SK-N-SH treated with all-trans-retinoic acid at 6 μM for 48 hours (cell line): ENCODE measurements around the gene AK4.

Experiments
- ATAC-seq: fragments of 200-7000 bp; cut with Tn5 transposase; 3 replicates; pipeline ENCODE4 v1.9.1; 2020; ENCODE audit warnings: mild to moderate bottlenecking, moderate library complexity
- ARNTL ChIP-seq: fragments of 450-650 bp; formaldehyde crosslinking; IDR thresholded peaks from 2 replicates; pipeline ENCODE4 v1.5.0; 2020; ENCODE audit warnings: low read depth, mild to moderate bottlenecking, moderate library complexity, borderline replicate concordance
- ESRRG ChIP-seq: fragments of 250-450 bp; sonication (Bioruptor Pico); IDR thresholded peaks from 2 replicates; pipeline ENCODE4 v1.6.1; 2021; ENCODE audit warnings: mild to moderate bottlenecking
- GLIS3 ChIP-seq: fragments of 250-450 bp; sonication (Bioruptor Pico); IDR thresholded peaks from 2 replicates; pipeline ENCODE4 v1.5.0; 2020; ENCODE audit warnings: mild to moderate bottlenecking, moderate library complexity
- ISL1 ChIP-seq: fragments of 250-450 bp; sonication (Bioruptor Pico); IDR thresholded peaks from 2 replicates; pipeline ENCODE4 v2.1.2; 2022; ENCODE audit warnings: mild to moderate bottlenecking, moderate library complexity
- OSR1 ChIP-seq: fragments of 250-450 bp; sonication (Bioruptor Pico); IDR thresholded peaks from 2 replicates; pipeline ENCODE4 v1.8.0; 2022; ENCODE audit warnings: moderate library complexity, mild to moderate bottlenecking, inconsistent platforms
- PPARA ChIP-seq: fragments of 250-450 bp; sonication (Bioruptor Pico); IDR thresholded peaks from 2 replicates; pipeline ENCODE4 v1.5.0; 2020; ENCODE audit warnings: mild to moderate bottlenecking, borderline replicate concordance
- RARB ChIP-seq: fragments of 250-450 bp; sonication (Bioruptor Pico); IDR thresholded peaks from 2 replicates; pipeline ENCODE4 v1.8.0; 2021; ENCODE audit warnings: mild to moderate bottlenecking, moderate library complexity
- SNAI2 ChIP-seq: fragments of 250-450 bp; sonication (Bioruptor Pico); IDR thresholded peaks from 2 replicates; pipeline ENCODE4 v1.5.0; 2020; ENCODE audit warnings: mild to moderate bottlenecking, moderate library complexity
- TCF4 ChIP-seq: fragments of 250-450 bp; sonication (Bioruptor Pico); IDR thresholded peaks from 2 replicates; pipeline ENCODE4 v1.8.0; 2021; ENCODE audit warnings: mild to moderate bottlenecking, moderate library complexity, borderline replicate concordance
- TOX ChIP-seq: fragments of 250-450 bp; sonication (Bioruptor Pico); IDR thresholded peaks from 2 replicates; pipeline ENCODE4 v1.8.0; 2021; ENCODE audit warnings: mild to moderate bottlenecking, moderate library complexity, borderline replicate concordance
- TSHZ2 ChIP-seq: fragments of 250-450 bp; sonication (Bioruptor Pico); IDR thresholded peaks from 2 replicates; pipeline ENCODE4 v1.5.0; 2020; ENCODE audit warnings: mild to moderate bottlenecking, moderate library complexity
- ZC3H10 ChIP-seq: fragments of 250-450 bp; sonication (Bioruptor Pico); IDR thresholded peaks from 2 replicates; pipeline ENCODE4 v1.5.1; 2021; ENCODE audit warnings: mild to moderate bottlenecking, moderate library complexity
- ZFP3 ChIP-seq: fragments of 250-450 bp; sonication (Bioruptor Pico); IDR thresholded peaks from 2 replicates; pipeline ENCODE4 v1.5.0; 2020; ENCODE audit warnings: mild to moderate bottlenecking, moderate library complexity
- ZFP30 ChIP-seq: fragments of 450-650 bp; formaldehyde crosslinking; IDR thresholded peaks from 2 replicates; pipeline ENCODE4 v1.5.0; 2022; ENCODE audit warnings: mild to moderate bottlenecking, moderate library complexity
- ZNF565 ChIP-seq: fragments of 450-650 bp; formaldehyde crosslinking; conservative IDR thresholded peaks from 2 replicates; pipeline ENCODE4 v1.5.0; 2020; ENCODE audit warnings: low read depth, mild to moderate bottlenecking, moderate library complexity
- ZNF70 ChIP-seq: fragments of 450-650 bp; formaldehyde crosslinking; IDR thresholded peaks from 2 replicates; pipeline ENCODE4 v1.5.0; 2020; ENCODE audit warnings: mild to moderate bottlenecking, moderate library complexity
- TF ChIP-seq, protein P1 (sequence below): fragments of 250-450 bp; sonication (Bioruptor Pico); IDR thresholded peaks from 2 replicates; pipeline ENCODE4 v1.8.0; 2021; ENCODE audit warnings: low read depth, mild to moderate bottlenecking, moderate library complexity, borderline replicate concordance
- TF ChIP-seq, protein P2 (sequence below): fragments of 250-450 bp; sonication (Bioruptor Pico); IDR thresholded peaks from 2 replicates; pipeline ENCODE4 v1.5.1; 2020; ENCODE audit warnings: low read depth, mild to moderate bottlenecking, moderate library complexity
- TF ChIP-seq, protein P3 (sequence below): fragments of 250-450 bp; sonication (Bioruptor Pico); IDR thresholded peaks from 2 replicates; pipeline ENCODE4 v1.8.0; 2020; ENCODE audit warnings: mild to moderate bottlenecking, moderate library complexity, borderline replicate concordance
- TF ChIP-seq, protein P4 (sequence below): fragments of 250-450 bp; sonication (Bioruptor Pico); IDR thresholded peaks from 2 replicates; pipeline ENCODE4 v1.5.1; 2021; ENCODE audit warnings: mild to moderate bottlenecking, moderate library complexity

AK4 gene

DNA sequence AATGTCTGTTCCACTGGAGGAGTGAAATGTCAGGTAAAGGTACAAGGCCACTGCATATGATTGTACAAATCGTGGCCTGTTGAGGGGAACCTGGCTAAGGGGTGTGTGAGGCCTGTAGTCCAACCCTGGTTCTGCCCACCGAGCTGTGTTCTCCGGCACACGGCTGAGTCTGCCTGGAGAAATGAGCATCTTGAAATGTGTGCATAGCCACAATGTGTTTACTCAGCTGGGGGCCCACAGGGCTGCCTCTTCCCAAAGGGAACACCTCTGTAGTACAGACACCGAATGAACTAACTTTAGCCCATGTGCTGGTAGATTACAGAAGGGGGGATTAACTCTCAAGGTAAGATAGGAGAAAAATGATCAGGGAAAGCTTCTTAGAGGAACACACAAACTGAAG, 30.2 kb downstream of the AK4 start:
- no peak for TF ChIP-seq ZNF565 (CRISPR knock-in tag)
- no peak for TF ChIP-seq TCF4
- no peak for TF ChIP-seq ARNTL (CRISPR knock-in tag)
- no peak for TF ChIP-seq RARB
- TF ChIP-seq TSHZ2 (CRISPR knock-in tag): no peak
- no peak for TF ChIP-seq ISL1 (CRISPR knock-in tag)
- TF ChIP-seq ESRRG (CRISPR knock-in tag): no peak
- no peak for TF ChIP-seq PPARA (CRISPR knock-in tag)
- TF ChIP-seq, protein P1, sequence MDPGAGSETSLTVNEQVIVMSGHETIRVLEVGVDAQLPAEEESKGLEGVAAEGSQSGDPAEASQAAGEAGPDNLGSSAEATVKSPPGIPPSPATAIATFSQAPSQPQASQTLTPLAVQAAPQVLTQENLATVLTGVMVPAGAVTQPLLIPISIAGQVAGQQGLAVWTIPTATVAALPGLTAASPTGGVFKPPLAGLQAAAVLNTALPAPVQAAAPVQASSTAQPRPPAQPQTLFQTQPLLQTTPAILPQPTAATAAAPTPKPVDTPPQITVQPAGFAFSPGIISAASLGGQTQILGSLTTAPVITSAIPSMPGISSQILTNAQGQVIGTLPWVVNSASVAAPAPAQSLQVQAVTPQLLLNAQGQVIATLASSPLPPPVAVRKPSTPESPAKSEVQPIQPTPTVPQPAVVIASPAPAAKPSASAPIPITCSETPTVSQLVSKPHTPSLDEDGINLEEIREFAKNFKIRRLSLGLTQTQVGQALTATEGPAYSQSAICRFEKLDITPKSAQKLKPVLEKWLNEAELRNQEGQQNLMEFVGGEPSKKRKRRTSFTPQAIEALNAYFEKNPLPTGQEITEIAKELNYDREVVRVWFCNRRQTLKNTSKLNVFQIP (CRISPR knock-in tag): no peak
- no peak for TF ChIP-seq TOX (CRISPR knock-in tag)
- TF ChIP-seq SNAI2 (CRISPR knock-in tag): no peak
- TF ChIP-seq ZFP30 (CRISPR knock-in tag): no peak
- no peak for TF ChIP-seq ZC3H10 (CRISPR knock-in tag)
- no peak for TF ChIP-seq OSR1 (CRISPR knock-in tag)
- TF ChIP-seq, protein P2, sequence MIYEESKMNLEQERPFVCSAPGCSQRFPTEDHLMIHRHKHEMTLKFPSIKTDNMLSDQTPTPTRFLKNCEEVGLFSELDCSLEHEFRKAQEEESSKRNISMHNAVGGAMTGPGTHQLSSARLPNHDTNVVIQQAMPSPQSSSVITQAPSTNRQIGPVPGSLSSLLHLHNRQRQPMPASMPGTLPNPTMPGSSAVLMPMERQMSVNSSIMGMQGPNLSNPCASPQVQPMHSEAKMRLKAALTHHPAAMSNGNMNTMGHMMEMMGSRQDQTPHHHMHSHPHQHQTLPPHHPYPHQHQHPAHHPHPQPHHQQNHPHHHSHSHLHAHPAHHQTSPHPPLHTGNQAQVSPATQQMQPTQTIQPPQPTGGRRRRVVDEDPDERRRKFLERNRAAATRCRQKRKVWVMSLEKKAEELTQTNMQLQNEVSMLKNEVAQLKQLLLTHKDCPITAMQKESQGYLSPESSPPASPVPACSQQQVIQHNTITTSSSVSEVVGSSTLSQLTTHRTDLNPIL (CRISPR knock-in tag): no peak
- TF ChIP-seq, protein P3, sequence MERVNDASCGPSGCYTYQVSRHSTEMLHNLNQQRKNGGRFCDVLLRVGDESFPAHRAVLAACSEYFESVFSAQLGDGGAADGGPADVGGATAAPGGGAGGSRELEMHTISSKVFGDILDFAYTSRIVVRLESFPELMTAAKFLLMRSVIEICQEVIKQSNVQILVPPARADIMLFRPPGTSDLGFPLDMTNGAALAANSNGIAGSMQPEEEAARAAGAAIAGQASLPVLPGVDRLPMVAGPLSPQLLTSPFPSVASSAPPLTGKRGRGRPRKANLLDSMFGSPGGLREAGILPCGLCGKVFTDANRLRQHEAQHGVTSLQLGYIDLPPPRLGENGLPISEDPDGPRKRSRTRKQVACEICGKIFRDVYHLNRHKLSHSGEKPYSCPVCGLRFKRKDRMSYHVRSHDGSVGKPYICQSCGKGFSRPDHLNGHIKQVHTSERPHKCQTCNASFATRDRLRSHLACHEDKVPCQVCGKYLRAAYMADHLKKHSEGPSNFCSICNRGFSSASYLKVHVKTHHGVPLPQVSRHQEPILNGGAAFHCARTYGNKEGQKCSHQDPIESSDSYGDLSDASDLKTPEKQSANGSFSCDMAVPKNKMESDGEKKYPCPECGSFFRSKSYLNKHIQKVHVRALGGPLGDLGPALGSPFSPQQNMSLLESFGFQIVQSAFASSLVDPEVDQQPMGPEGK (CRISPR knock-in tag): no peak
- ATAC-seq: no peak

- ATAC-seq: no peak
- TF ChIP-seq ZNF70 (CRISPR knock-in tag) (no peak), ZFP30 (CRISPR knock-in tag) (no peak), ZC3H10 (CRISPR knock-in tag) (no peak), ISL1 (CRISPR knock-in tag) (no peak), ZFP3 (CRISPR knock-in tag) (no peak)
- TF ChIP-seq, protein P1 (CRISPR knock-in tag): no peak
- TF ChIP-seq, protein P2 (CRISPR knock-in tag): no peak
Measured at GRCh38 chr1:65179148-65179547, 31.1 kb downstream of the AK4 start.

DNA sequence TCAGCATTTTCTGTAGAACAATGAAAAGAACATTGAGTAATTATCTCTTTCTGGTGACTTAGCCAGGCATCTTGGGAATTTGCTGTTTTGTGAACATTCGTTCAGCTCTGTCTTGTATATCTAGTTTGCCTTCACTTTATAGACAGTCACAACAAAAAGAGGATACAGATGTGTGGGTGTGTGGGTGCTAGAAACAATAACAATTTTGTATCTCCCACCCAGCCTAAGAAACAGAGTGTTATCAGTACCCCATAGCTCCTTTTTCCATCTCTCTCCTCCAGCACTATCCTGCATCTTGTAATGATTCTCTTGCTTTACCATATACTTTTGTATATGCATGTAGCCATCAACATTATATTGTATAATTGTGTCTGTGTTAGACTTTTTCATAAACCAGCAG, 33.0 kb downstream of the AK4 start:
- ATAC-seq: no peak
- TF ChIP-seq, protein P1 (CRISPR knock-in tag): no peak
- TF ChIP-seq GLIS3 (CRISPR knock-in tag) (no peak), RARB (no peak), TSHZ2 (CRISPR knock-in tag) (no peak), ZNF70 (CRISPR knock-in tag) (no peak), PPARA (CRISPR knock-in tag) (no peak), OSR1 (CRISPR knock-in tag) (no peak)
- TF ChIP-seq, protein P4, sequence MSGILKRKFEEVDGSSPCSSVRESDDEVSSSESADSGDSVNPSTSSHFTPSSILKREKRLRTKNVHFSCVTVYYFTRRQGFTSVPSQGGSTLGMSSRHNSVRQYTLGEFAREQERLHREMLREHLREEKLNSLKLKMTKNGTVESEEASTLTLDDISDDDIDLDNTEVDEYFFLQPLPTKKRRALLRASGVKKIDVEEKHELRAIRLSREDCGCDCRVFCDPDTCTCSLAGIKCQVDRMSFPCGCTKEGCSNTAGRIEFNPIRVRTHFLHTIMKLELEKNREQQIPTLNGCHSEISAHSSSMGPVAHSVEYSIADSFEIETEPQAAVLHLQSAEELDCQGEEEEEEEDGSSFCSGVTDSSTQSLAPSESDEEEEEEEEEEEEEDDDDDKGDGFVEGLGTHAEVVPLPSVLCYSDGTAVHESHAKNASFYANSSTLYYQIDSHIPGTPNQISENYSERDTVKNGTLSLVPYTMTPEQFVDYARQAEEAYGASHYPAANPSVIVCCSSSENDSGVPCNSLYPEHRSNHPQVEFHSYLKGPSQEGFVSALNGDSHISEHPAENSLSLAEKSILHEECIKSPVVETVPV (CRISPR knock-in tag): no peak
